GM23248 (cell line): ENCODE data around the gene FMOD. TPM values are rescaled to one million over a fixed set of nuclear protein-coding genes. Genes with fewer than 3 reads are reported as not detected.

Source experiments
- DNase-seq: peaks from one replicate; pipeline ENCODE4 v3.0.0-alpha.2; 2015
- H2AFZ ChIP-seq: fragments of 200-600 bp; sonication (generic); 2 replicates; pipeline ENCODE4 v1.6.1; 2016; ENCODE audit warnings: antibody characterized with exemption
- H3F3A ChIP-seq: fragments of 200-600 bp; sonication (generic); 2 replicates; pipeline ENCODE4 v1.6.1; 2016; ENCODE audit warnings: mild to moderate bottlenecking, antibody characterized with exemption, mixed run types; ENCODE audit not compliant: insufficient read depth
- H3K27ac ChIP-seq: fragments of 200-600 bp; sonication (generic); 2 replicates; pipeline ENCODE4 v1.5.1; 2016; ENCODE audit warnings: mild to moderate bottlenecking
- H3K27me3 ChIP-seq: fragments of 200-600 bp; sonication (generic); replicated peaks from 2 replicates; pipeline ENCODE4 v1.6.1; 2016; ENCODE audit warnings: mild to moderate bottlenecking; ENCODE audit not compliant: insufficient read depth
- H3K36me3 ChIP-seq: fragments of 200-600 bp; sonication (generic); 2 replicates; pipeline ENCODE4 v1.6.1; 2016; ENCODE audit warnings: low read depth, mild to moderate bottlenecking
- H3K4me1 ChIP-seq: fragments of 200-600 bp; sonication (generic); 2 replicates; pipeline ENCODE4 v1.6.1; 2016; ENCODE audit warnings: mild to moderate bottlenecking; ENCODE audit not compliant: insufficient read depth
- H3K4me2 ChIP-seq: fragments of 200-600 bp; sonication (generic); one replicate; pipeline ENCODE4 v1.6.1; 2016; ENCODE audit warnings: mild to moderate bottlenecking; ENCODE audit not compliant: unreplicated experiment
- H3K4me3 ChIP-seq: fragments of 200-600 bp; sonication (generic); 2 replicates; pipeline ENCODE4 v1.5.1; 2016; ENCODE audit warnings: mild to moderate bottlenecking
- H3K79me2 ChIP-seq: fragments of 200-600 bp; sonication (generic); 2 replicates; pipeline ENCODE4 v1.6.1; 2016; ENCODE audit warnings: mild to moderate bottlenecking; ENCODE audit not compliant: insufficient read depth
- H3K9ac ChIP-seq: fragments of 200-600 bp; sonication (generic); 2 replicates; pipeline ENCODE4 v1.6.1; 2016; ENCODE audit warnings: mild to moderate bottlenecking
- H3K9me2 ChIP-seq: fragments of 200-600 bp; sonication (generic); 2 replicates; pipeline ENCODE4 v1.6.1; 2016; ENCODE audit warnings: mixed run types, mild to moderate bottlenecking, moderate library complexity; ENCODE audit not compliant: insufficient read depth
- H3K9me3 ChIP-seq: fragments of 200-600 bp; sonication (generic); one replicate; pipeline ENCODE4 v1.6.1; 2017; ENCODE audit warnings: low read depth
- H4K20me1 ChIP-seq: fragments of 200-600 bp; sonication (generic); 2 replicates; pipeline ENCODE4 v1.6.0; 2016; ENCODE audit not compliant: insufficient read depth
- EZH2 ChIP-seq: fragments of 200-600 bp; sonication (generic); IDR thresholded peaks from 2 replicates; pipeline ENCODE4 v1.6.1; 2018; ENCODE audit warnings: antibody characterized with exemption, mild to moderate bottlenecking; ENCODE audit not compliant: insufficient read depth, poor library complexity, severe bottlenecking
- EZH2phosphoT487 ChIP-seq: fragments of 200-600 bp; sonication (generic); IDR thresholded peaks from 2 replicates; pipeline ENCODE4 v1.6.1; 2018; ENCODE audit warnings: antibody characterized with exemption, moderate library complexity, mild to moderate bottlenecking, low read depth; ENCODE audit not compliant: insufficient read depth
- WGBS, 2 experiments: methylation state at CpG; one replicate each; pipeline ENCODE4 v1.1.6; 2015 to 2017; ENCODE audit warnings: low lambda C conversion rate in 2 of 2, low coverage in 1 of 2; ENCODE audit errors: missing lambda C conversion rate in 2 of 2; 5-methylcytosine and 5-hydroxymethylcytosine counted together
- in situ Hi-C: fragments of 300-500 bp; cut with MboI; formaldehyde crosslinking; loops from 2 replicates; pipeline ENCODE4 v1.15.0; 2020
- polyA plus RNA-seq: library from polyadenylated mRNA; unstranded; fragments of >200 nt; fragmentation: Nextera tagmentation; extraction: Ambion mirVana; gene quantifications from 2 replicates; pipeline ENCODE4 v1.2.1, GENCODE V29; 2016
- total RNA-seq: library from RNA; depleted of rRNA; stranded (reverse); fragments of >200 nt; shearing (Covaris generic); gene quantifications from 2 replicates; pipeline ENCODE4 v1.2.3, GENCODE V29; 2014

Gene FMOD
- total and polyA plus RNA-seq, 2 experiments from 2014 or later, result 11.4 to 14.6 TPM

GRCh38 chr1:203308328-203308922 is 42.5 kb downstream of the FMOD start:
- H3K9me3 ChIP-seq, result no peaks in the 10 kb centered on the region
- DNase-seq, result no peak
- H3K4me3 ChIP-seq, result no peak overlapping the region
- TF ChIP-seq EZH2phosphoT487 (no peak), EZH2 (no peak)
- H3K27ac ChIP-seq, result no peak overlapping the region
- no peaks in the 10 kb centered on the region for H3F3A ChIP-seq
- H4K20me1 ChIP-seq, result no peaks in the 10 kb centered on the region
- in situ Hi-C loops, result no loop called here
- H3K4me2 ChIP-seq, result no peak overlapping the region
- H3K4me1 ChIP-seq, result 0 out of 2 replicates have a peak, but pooled peaks cover 3% of the 10 kb centered on the region
- no peaks in the 10 kb centered on the region for H3K36me3 ChIP-seq
- H3K9ac ChIP-seq, result no peak overlapping the region
- H2AFZ ChIP-seq, result no peak overlapping the region
- no peaks in the 10 kb centered on the region for H3K27me3 ChIP-seq
- H3K9me2 ChIP-seq, result no peaks in the 10 kb centered on the region
- H3K79me2 ChIP-seq, result no peaks in the 10 kb centered on the region
- 63 to 74% methylated on average over 5 of the region's 5 CpGs for WGBS, 2 experiments

DNA sequence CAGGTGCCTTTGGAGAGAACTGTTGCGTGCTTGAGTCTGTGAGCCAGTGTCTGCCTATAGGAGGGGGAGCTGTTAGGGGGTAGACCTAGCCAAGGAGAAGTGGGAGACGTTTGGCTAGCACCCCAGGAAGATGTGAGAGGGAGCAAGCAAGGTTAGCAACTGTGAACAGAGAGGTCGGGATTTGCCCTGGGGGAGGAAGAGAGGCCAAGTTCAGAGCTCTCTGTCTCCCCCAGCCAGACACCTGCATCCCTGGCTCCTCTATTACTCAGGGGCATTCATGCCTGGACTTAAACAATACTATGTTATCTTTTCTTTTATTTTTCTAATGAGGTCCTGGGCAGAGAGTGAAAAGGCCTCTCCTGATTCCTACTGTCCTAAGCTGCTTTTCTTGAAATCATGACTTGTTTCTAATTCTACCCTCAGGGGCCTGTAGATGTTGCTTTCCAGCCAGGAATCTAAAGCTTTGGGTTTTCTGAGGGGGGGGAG is 43.2 kb downstream of the FMOD start:
- H3K9ac ChIP-seq, result no peak overlapping the region

DNA sequence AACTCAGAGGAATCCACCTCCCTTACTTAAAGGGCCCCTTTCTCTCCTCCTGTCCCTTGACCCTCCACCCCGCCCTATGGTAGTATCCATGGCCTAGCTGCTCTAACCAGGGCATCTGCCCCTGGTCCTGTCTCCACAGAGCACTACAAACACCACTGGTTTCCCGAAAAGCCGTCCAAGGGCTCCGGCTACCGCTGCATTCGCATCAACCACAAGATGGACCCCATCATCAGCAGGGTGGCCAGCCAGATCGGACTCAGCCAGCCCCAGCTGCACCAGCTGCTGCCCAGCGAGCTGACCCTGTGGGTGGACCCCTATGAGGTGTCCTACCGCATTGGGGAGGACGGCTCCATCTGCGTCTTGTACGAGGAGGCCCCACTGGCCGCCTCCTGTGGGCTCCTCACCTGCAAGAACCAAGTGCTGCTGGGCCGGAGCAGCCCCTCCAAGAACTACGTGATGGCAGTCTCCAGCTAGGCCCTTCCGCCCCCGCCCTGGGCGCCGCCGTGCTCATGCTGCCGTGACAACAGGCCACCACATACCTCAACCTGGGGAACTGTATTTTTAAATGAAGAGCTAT is 43.9 kb downstream of the FMOD start:
- H3K79me2 ChIP-seq, result no peaks in the 10 kb centered on the region
- H3K4me2 ChIP-seq, result no peak overlapping the region
- no peak for TF ChIP-seq EZH2
- no peak for TF ChIP-seq EZH2phosphoT487
- no peaks in the 10 kb centered on the region for H3K36me3 ChIP-seq
- no peaks in the 10 kb centered on the region for H4K20me1 ChIP-seq
- in situ Hi-C loops, result no loop called here
- H3K9me3 ChIP-seq, result no peaks in the 10 kb centered on the region
- H3K9me2 ChIP-seq, result no peaks in the 10 kb centered on the region
- no peak for DNase-seq
- no peak overlapping the region for H2AFZ ChIP-seq
- no peak overlapping the region for H3K27ac ChIP-seq
- 95% methylated on average over 21 of the region's 21 CpGs for WGBS, 2 experiments
- peak overlapping the region; percentile 84 for H3K4me3 ChIP-seq
- H3K4me1 ChIP-seq, result 0 out of 2 replicates have a peak, but pooled peaks cover 3% of the 10 kb centered on the region
- no peaks in the 10 kb centered on the region for H3K27me3 ChIP-seq
- H3K9ac ChIP-seq, result peak overlapping the region; percentile 78
- no peaks in the 10 kb centered on the region; the same call in 1 of the 2 replicates for H3F3A ChIP-seq

More for the DNA sequence above, 43.2 kb downstream of the FMOD start:
- Histone ChIP-seq H3F3A (no peaks in the 10 kb centered on the region; the same call in 1 of the 2 replicates), H3K4me3 (no peak overlapping the region), H3K9me3 (no peaks in the 10 kb centered on the region), H3K9me2 (no peaks in the 10 kb centered on the region), H3K79me2 (no peaks in the 10 kb centered on the region), H3K4me2 (no peak overlapping the region), H4K20me1 (no peaks in the 10 kb centered on the region), H3K4me1 (0 out of 2 replicates have a peak, but pooled peaks cover 3% of the 10 kb centered on the region), H3K27me3 (no peaks in the 10 kb centered on the region), H2AFZ (no peak overlapping the region), H3K27ac (no peak overlapping the region), H3K36me3 (no peaks in the 10 kb centered on the region)
- in situ Hi-C loops, result no loop called here
- TF ChIP-seq EZH2phosphoT487, result no peak
- no peak for TF ChIP-seq EZH2
- DNase-seq, result no peak
- whole genome bisulfite sequencing, 2 experiments, result 76 to 85% methylated on average over 3 of the region's 3 CpGs

DNA sequence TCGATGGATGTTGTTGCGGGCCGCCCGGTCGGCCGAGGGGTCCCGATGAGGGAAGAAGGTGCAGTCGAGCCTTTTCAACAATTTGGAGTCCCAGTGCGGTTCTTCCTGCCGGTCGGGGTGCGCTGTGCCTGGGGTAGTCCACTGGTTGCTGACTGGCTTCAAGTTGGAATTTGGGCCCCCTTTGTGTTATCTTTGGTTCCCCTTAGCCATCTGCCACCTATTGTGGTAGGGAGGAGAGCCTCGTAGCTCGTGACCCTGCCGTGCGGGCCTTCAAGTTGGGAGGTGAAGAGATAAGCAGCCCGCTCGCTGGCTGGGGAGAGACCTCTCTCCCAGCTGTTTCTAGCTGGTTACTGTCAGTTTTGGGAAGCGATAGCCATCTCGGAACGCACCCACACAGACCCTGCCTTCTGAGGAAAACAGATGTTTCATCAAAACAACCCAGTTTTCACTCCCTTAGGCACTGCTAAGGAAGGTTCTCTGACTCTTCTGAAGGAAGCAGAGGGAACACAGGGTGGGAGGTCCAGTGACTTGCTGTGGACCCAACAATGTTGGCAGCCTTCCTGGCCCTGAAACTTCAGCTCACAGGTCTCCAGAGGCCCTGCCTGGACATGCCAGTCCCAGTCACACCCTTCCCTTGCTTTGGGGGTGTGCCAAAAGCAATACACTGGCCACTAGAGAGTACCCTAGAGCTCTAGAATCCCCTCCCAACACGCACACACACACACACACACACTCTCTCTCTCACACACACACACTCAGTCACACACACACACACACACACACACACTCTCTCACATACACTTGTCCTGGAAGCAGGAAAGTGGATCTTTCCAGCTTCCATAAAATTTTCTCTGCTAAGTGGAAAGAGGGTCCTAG is 44.6 kb downstream of the FMOD start:
- Histone ChIP-seq H3K79me2 (no peaks in the 10 kb centered on the region), H2AFZ (peak overlapping the region; percentile 86), H3K4me1 (0 out of 2 replicates have a peak, but pooled peaks cover 3% of the 10 kb centered on the region), H3F3A (no peaks in the 10 kb centered on the region; the same call in 1 of the 2 replicates), H3K4me3 (peak overlapping the region; percentile 84), H3K27me3 (no peaks in the 10 kb centered on the region), H3K9me2 (no peaks in the 10 kb centered on the region), H3K9me3 (no peaks in the 10 kb centered on the region), H4K20me1 (no peaks in the 10 kb centered on the region), H3K36me3 (no peaks in the 10 kb centered on the region), H3K27ac (peak overlapping the region; percentile 36; the same call in 1 of the 2 replicates), H3K4me2 (peak overlapping the region; percentile 96), H3K9ac (peak overlapping the region; percentile 78)
- WGBS, 2 experiments, result 3 to 4% methylated on average over 22 of the region's 22 CpGs
- DNase-seq, result peak; percentile 70
- in situ Hi-C loops, result no loop called here
- no peak for TF ChIP-seq EZH2
- TF ChIP-seq EZH2phosphoT487, result no peak
